ENCODE data around the gene DHRS3.
A peak's percentile ranks its signal among the peaks of the same experiment; 100 is the strongest.

Gene DHRS3

GRCh38 chr1:12615865-12616708, 1.9 kb downstream of the DHRS3 start:
- no peak for DNase-seq

- no peak for DNase-seq
These were observed 2.7 kb downstream of the DHRS3 start for GRCh38 chr1:12615159-12615864.

- no peak for DNase-seq
These were observed 3.4 kb downstream of the DHRS3 start for GRCh38 chr1:12614402-12615158.

- DNase-seq: no peak
These were observed 4.8 kb downstream of the DHRS3 start for GRCh38 chr1:12613180-12613579.

GRCh38 chr1:12610941-12611340, 7.1 kb downstream of the DHRS3 start:
- DNase-seq: no peak

- no peak for DNase-seq
These were observed 7.6 kb downstream of the DHRS3 start for GRCh38 chr1:12610305-12610935.

- no peak for DNase-seq
These were observed 8.5 kb downstream of the DHRS3 start for GRCh38 chr1:12609469-12610003.

GRCh38 chr1:12608311-12608957, 9.6 kb downstream of the DHRS3 start:
- DNase-seq: no peak

GRCh38 chr1:12607263-12607662, 10.7 kb downstream of the DHRS3 start:
- no peak for DNase-seq

- no peak for DNase-seq
These were observed 13.0 kb downstream of the DHRS3 start for GRCh38 chr1:12604986-12605385.

GRCh38 chr1:12604114-12604874, 13.7 kb downstream of the DHRS3 start:
- DNase-seq: peak; percentile 75

- no peak for DNase-seq
These were observed 14.8 kb downstream of the DHRS3 start for GRCh38 chr1:12603224-12603623.

GRCh38 chr1:12602659-12603024, 15.4 kb downstream of the DHRS3 start:
- DNase-seq: no peak

- no peak for DNase-seq
These were observed 16.0 kb downstream of the DHRS3 start for GRCh38 chr1:12601700-12602658.

- no peak for DNase-seq
These were observed 17.0 kb downstream of the DHRS3 start for GRCh38 chr1:12600880-12601633.

GRCh38 chr1:12600335-12600734, 17.7 kb downstream of the DHRS3 start:
- no peak for DNase-seq

GRCh38 chr1:12599657-12600056, 18.4 kb downstream of the DHRS3 start:
- no peak for DNase-seq

GRCh38 chr1:12598974-12599373, 19.0 kb downstream of the DHRS3 start:
- no peak for DNase-seq

- no peak for DNase-seq
These were observed 20.2 kb downstream of the DHRS3 start for GRCh38 chr1:12597792-12598191.

Data from SIG-M5 (cell line).